HG02870 (cell line): ENCODE data around the gene HOXD12.

Experiments
- ATAC-seq: cut with Tn5 transposase; IDR thresholded peaks from one replicate; pipeline ENCODE4 v1.9.1; 2021; ENCODE audit warnings: mild to moderate bottlenecking, moderate library complexity; ENCODE audit not compliant: unreplicated experiment

The HOXD12 gene

GRCh38 chr2:176105078-176105729 is 5.6 kb downstream of the HOXD12 start:
- no peak for ATAC-seq

GRCh38 chr2:176105730-176106580 is 6.4 kb downstream of the HOXD12 start:
- ATAC-seq, result no peak

- no peak for ATAC-seq
Measured at GRCh38 chr2:176106581-176107539, 7.3 kb downstream of the HOXD12 start, which contains the start of gene HOXD11. TSS of gene HOXD11 (plus strand) at chr2:176107280. CDS start at chr2:176107356, 76 bp downstream.

- ATAC-seq, result no peak
Measured at GRCh38 chr2:176107731-176108181, 8.2 kb downstream of the HOXD12 start.

- no peak for ATAC-seq
Measured at GRCh38 chr2:176109192-176109901, 9.8 kb downstream of the HOXD12 start.

GRCh38 chr2:176109946-176110345 is 10.4 kb downstream of the HOXD12 start:
- no peak for ATAC-seq

GRCh38 chr2:176110415-176111308 is 11.1 kb downstream of the HOXD12 start:
- ATAC-seq, result no peak

GRCh38 chr2:176111309-176111663 is 11.7 kb downstream of the HOXD12 start:
- ATAC-seq, result no peak

- no peak for ATAC-seq
Measured at GRCh38 chr2:176111846-176112374, 12.3 kb downstream of the HOXD12 start.

GRCh38 chr2:176112375-176113302 is 13.0 kb downstream of the HOXD12 start:
- no peak for ATAC-seq

- no peak for ATAC-seq
Measured at GRCh38 chr2:176114120-176114929, 14.7 kb downstream of the HOXD12 start.

- no peak for ATAC-seq
Measured at GRCh38 chr2:176114930-176115625, 15.5 kb downstream of the HOXD12 start.

- no peak for ATAC-seq
Measured at GRCh38 chr2:176115883-176116813, 16.6 kb downstream of the HOXD12 start, which contains the start of gene HOXD10. TSS of gene HOXD10 (plus strand) at chr2:176116778. CDS start at chr2:176116834, 56 bp downstream.

- ATAC-seq, result no peak
Measured at GRCh38 chr2:176117162-176117822, 17.7 kb downstream of the HOXD12 start.

- no peak for ATAC-seq
Measured at GRCh38 chr2:176117823-176118371, 18.3 kb downstream of the HOXD12 start.
